Measurements from ENCODE around the gene DNM3.

GRCh38 chr1:171939740-171940139 is 98.4 kb downstream of the DNM3 start:
- TF ChIP-seq POLR2AphosphoS5 (IDR thresholded peaks at IDR 0.05; ENCODE audit: borderline replicate concordance, low read depth, low read length) = no peak
- TF ChIP-seq EZH2 (IDR thresholded peaks at IDR 0.05) = no peak
- TF ChIP-seq FOXP2 (optimal IDR thresholded peaks at IDR 0.05; ENCODE audit: control extremely low read depth, extremely low read length, insufficient read depth) = no peak

Data from SK-N-MC (cell line).